ENCODE measurements around the gene TRPV3.

Gene TRPV3

DNA sequence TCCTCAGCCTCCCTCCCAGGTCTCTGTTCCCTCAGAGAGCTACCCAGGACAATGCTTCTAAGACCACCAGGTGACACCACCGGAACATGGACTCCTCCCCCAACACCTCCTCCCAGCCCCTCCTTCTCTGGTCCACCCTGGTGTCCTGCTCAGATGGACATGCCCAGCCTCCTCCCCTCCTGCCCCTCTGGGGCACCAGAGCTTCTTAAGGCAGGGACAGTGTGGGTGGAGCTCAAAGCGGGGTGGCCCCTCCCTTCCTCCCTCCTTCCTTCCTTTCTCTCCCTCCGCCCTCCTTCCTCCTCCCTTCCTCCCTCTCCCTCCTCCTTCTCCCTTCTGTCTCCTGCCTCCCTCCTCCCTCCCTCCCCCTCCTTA lies 22.7 kb downstream of the TRPV3 start:
- TF ChIP-seq, protein P1, sequence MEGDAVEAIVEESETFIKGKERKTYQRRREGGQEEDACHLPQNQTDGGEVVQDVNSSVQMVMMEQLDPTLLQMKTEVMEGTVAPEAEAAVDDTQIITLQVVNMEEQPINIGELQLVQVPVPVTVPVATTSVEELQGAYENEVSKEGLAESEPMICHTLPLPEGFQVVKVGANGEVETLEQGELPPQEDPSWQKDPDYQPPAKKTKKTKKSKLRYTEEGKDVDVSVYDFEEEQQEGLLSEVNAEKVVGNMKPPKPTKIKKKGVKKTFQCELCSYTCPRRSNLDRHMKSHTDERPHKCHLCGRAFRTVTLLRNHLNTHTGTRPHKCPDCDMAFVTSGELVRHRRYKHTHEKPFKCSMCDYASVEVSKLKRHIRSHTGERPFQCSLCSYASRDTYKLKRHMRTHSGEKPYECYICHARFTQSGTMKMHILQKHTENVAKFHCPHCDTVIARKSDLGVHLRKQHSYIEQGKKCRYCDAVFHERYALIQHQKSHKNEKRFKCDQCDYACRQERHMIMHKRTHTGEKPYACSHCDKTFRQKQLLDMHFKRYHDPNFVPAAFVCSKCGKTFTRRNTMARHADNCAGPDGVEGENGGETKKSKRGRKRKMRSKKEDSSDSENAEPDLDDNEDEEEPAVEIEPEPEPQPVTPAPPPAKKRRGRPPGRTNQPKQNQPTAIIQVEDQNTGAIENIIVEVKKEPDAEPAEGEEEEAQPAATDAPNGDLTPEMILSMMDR (IDR thresholded peaks at IDR 0.05; ENCODE audit: low read depth, low read length): no peak
- no peak overlapping the region for H3K4me3 ChIP-seq (ENCODE audit: low read depth, low read length)

DNA sequence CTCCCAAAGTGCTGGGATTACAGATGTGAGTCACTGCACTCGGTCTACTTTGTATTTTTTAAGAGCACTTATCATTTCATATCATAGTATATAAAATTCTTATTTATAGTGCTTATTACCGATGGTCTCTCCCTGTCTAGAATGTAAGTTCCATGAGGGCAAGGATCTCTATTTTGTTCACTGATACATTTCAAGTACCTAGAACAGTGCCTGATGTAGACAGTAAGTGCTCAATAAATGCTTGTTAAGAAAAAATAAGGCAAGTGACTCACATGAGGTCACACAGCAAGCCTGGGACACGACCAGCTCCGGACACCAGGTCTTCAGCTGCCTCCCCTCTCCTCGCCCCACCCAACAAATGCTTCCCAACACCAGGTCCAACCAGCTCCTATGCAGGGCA lies 23.9 kb downstream of the TRPV3 start:
- TF ChIP-seq, protein P1 (IDR thresholded peaks at IDR 0.05; ENCODE audit: low read depth, low read length): no peak
- no peak overlapping the region for H3K4me3 ChIP-seq (ENCODE audit: low read depth, low read length)

DNA sequence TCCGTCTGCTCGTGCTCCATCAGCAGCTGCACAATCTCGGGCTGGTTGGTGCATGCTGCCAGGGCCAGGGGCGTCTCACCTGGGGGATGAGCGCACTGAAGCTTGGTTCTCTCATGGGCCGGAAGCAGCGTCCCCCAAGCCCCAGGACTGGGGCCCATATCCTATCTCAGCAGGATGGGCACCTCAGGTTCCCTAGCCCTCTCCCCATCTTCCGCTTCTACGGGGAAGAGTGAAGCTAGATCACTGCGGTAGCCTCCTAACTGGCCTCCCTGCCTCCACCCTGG lies 24.8 kb downstream of the TRPV3 start:
- no peak overlapping the region for H3K4me3 ChIP-seq (ENCODE audit: low read depth, low read length)
- TF ChIP-seq, protein P1 (IDR thresholded peaks at IDR 0.05; ENCODE audit: low read depth, low read length): no peak

DNA sequence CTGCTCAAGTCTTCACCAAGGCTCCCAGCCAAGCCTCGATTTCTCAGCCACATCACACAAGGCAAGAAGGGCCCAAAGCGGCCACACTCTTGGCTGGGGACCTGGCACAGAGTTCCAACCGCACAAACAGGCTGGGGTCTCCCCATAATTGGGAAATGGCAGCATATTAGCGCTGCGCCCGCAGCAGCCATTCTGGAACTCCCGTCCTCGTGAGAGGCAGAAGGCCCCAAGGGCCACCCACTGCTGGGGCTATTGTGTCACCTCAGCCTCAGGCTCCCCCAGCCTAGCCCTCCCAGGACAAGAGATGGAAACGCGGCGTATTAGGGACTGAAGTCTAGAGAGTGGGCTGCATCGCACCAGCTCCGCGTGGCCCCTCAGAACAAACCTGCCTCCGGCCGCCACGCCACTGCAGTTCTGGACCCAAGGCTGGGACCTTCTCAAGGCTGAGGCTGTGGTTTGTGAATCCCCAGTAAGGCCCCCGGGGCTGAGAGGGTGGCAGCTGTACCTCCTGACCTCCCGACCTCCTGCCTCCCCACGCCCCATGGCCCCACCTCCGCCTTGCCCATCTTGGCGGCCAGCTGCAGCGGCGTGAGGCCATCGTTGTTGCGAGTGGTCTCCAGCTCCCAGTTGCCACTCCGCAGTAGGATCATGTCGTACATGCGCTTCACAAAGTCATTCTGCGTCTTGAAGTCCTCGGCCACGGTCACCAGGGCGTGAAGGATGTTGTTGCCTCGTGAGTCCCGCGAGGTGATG lies 25.3 kb downstream of the TRPV3 start:
- no peak overlapping the region for H3K4me3 ChIP-seq (ENCODE audit: low read depth, low read length)
- TF ChIP-seq, protein P1 (IDR thresholded peaks at IDR 0.05; ENCODE audit: low read depth, low read length): no peak

DNA sequence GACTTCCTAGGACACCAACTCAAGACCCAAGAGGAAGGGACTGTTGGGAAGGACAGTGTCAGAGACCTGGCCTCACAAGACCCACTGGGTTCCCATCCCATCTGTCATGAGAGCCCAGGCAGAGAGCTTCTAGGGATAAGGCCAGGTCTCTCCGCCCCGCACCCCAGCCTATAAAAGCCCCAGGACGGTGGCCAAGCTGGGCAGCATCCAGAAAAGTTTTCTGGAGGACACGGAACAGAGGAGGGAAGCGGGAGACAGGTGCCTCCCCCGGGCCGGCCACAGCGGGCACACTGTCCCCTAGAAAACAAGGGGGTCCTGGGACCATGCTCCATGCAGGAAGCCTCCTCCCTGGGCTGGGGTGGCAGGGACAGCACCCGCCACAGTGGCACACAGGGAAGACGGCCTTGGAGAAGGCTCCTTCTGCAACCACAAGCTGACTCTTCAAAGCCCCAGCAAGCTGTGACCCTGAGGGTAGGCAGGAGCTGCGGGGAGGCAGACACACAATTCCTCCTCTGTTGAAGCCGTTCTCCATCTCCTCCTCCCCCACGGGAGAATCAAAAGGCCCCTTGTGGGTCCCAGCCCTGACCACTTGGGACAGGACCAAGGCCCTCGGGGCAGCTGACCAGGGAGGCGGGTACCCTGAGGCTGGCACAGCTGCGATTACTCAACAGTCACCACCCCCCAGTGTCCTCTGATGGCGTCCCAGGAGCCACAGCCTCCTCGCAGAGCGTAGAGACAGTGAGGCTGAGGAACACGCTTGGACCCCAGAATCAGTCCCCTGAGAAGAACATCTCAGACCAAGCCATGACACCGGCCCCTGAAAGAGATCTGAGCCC lies 26.1 kb downstream of the TRPV3 start:
- TF ChIP-seq, protein P1 (IDR thresholded peaks at IDR 0.05; ENCODE audit: low read depth, low read length): no peak
- no peak overlapping the region for H3K4me3 ChIP-seq (ENCODE audit: low read depth, low read length)

DNA sequence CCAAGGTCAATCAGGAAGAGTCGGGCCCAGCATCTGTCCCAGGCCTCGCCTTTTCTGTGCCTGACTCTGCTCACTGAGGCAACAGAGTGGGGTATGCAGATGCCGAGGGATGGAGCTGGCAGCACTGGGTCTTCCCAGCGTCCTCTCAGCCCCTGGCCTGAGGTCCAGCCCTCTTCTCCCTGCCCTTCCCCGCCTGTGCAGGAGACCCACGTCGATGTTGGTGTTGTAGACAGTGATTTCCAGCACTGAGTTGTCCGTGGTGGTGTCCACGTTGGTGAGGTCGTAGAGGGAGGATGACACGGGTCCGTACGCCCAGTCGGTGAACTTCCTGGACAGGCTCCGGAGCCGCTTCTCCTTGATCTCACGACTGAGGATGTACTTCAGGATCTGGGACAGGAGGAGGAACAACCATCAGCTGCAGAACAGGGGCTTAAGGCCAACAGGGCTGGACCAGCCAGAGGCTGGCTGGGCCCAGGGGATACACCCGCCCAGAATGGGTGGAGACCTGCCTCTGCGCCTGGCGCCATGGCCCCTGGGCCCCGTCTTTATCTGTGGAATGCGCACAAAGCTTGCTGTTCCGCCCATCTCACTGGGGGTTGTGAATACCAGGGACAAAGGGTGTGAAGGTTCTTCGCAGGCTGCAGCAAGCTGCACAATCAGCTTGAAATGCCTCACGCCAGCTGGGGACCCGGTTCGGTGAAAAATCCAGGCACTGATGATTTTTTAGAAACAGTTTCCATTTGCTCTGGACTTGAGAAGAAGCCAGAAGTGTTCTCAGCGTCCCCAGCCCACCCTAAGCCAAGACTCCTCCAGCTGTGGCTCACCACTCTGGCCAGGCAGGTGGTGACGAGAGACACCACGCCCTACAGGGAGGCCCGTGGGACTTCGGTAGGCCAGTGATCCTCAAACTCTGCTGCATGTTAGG lies 27.5 kb downstream of the TRPV3 start:
- H3K4me3 ChIP-seq (ENCODE audit: low read depth, low read length): no peak overlapping the region
- TF ChIP-seq, protein P1 (IDR thresholded peaks at IDR 0.05; ENCODE audit: low read depth, low read length): no peak
